Measurements from ENCODE around the gene XYLB. TPM values are rescaled to one million over a fixed set of nuclear protein-coding genes. Genes with fewer than 3 reads are reported as not detected.

XYLB gene
- total and polyA plus RNA-seq, 2 of the 13 experiments (the other 11 are each of a cell fraction or from before 2014, with no cell fraction given), result 25.9 to 30.0 TPM

- H3K9ac ChIP-seq (ENCODE audit: insufficient read depth, low read depth, low read length), result no peak overlapping the region
- H3K9me3 ChIP-seq (ENCODE audit: low read length), result no peaks in the 10 kb centered on the region
- no peaks in the 10 kb centered on the region for H4K20me1 ChIP-seq (ENCODE audit: insufficient read depth, low read length)
- FAIRE-seq, result no peak
- DNase-seq (ENCODE audit: low spot score), result no peak
- H3K4me2 ChIP-seq (ENCODE audit: low read depth, low read length), result no peak overlapping the region
- no peak overlapping the region for H3K4me3 ChIP-seq (replicated peaks in 1 of 3; ENCODE audit: insufficient read depth in 1 of 3, low read depth in 2 of 3, low read length in 3 of 3)
- no peak overlapping the region for H2AFZ ChIP-seq (ENCODE audit: low read length)
- no peaks in the 10 kb centered on the region for H3K79me2 ChIP-seq (ENCODE audit: insufficient read depth, low read length)
- in situ Hi-C loops (cut with HindIII; ENCODE audit: extremely low pct_ligation_motif_present, low pct_unique_long_range_greater_than_20kb), result no loop called here
- H3K4me1 ChIP-seq (ENCODE audit: insufficient read depth, low read length), result peaks cover 13% of the 10 kb centered on the region
- no peak overlapping the region for H3K27ac ChIP-seq (ENCODE audit: extremely low read length, insufficient read depth, low read length)
- ChIA-PET POLR2A (interaction anchor here (0.7 kb wide), 1 partner anchor 35 kb away, joined by 3 read pairs; no protein-coding TSS in a partner anchor), CTCF (ENCODE audit: low intra/inter-chr PET ratio, low total read pairs) (no interaction called here)
- WGBS (ENCODE audit: low lambda C conversion rate), result 48% methylated on average over 3 of the region's 3 CpGs
- no peak for TF ChIP-seq MTERF4 (CRISPR knock-in tag; IDR thresholded peaks at IDR 0.05)
- no peak for TF ChIP-seq GPBP1L1 (CRISPR knock-in tag; IDR thresholded peaks at IDR 0.05)
- no peak for ATAC-seq
- H3K27me3 ChIP-seq (ENCODE audit: control insufficient read depth in 1 of 2, insufficient read depth in 2 of 2, low read length in 2 of 2), result peaks cover 0 to 11% of the 10 kb centered on the region in 2 experiments; a peak in 2 of 5 replicates
- BruUV-seq (replicated peaks), result no TSS peak
- intact Hi-C loops (cut with micrococcal nuclease; ENCODE audit: unreplicated experiment), result no loop called here
- H3K36me3 ChIP-seq (replicated peaks in 1 of 2; ENCODE audit: control insufficient read depth in 1 of 2, insufficient read depth in 2 of 2, low read length in 2 of 2), result no peaks in the 10 kb centered on the region
These were observed 14.4 kb upstream of the XYLB start for GRCh38 chr3:38332201-38332600.

- Histone ChIP-seq H3K4me1 (ENCODE audit: insufficient read depth, low read length) (peaks cover 21% of the 10 kb centered on the region), H3K4me2 (ENCODE audit: low read depth, low read length) (no peak overlapping the region), H2AFZ (ENCODE audit: low read length) (no peak overlapping the region), H3K79me2 (ENCODE audit: insufficient read depth, low read length) (no peaks in the 10 kb centered on the region), H3K27ac (ENCODE audit: extremely low read length, insufficient read depth, low read length) (no peak overlapping the region), H3K4me3 (replicated peaks in 1 of 3; ENCODE audit: insufficient read depth in 1 of 3, low read depth in 2 of 3, low read length in 3 of 3) (no peak overlapping the region), H3K27me3 (ENCODE audit: control insufficient read depth in 1 of 2, insufficient read depth in 2 of 2, low read length in 2 of 2) (peaks cover 0 to 11% of the 10 kb centered on the region in 2 experiments; a peak in 2 of 5 replicates), H4K20me1 (ENCODE audit: insufficient read depth, low read length) (no peaks in the 10 kb centered on the region), H3K9me3 (ENCODE audit: low read length) (no peaks in the 10 kb centered on the region), H3K9ac (ENCODE audit: insufficient read depth, low read depth, low read length) (no peak overlapping the region), H3K36me3 (replicated peaks in 1 of 2; ENCODE audit: control insufficient read depth in 1 of 2, insufficient read depth in 2 of 2, low read length in 2 of 2) (no peaks in the 10 kb centered on the region)
- ATAC-seq, result peak; percentile 67
- no peak for DNase-seq (ENCODE audit: low spot score)
- 16% methylated on average over 5 of the region's 5 CpGs for WGBS (ENCODE audit: low lambda C conversion rate)
- ChIA-PET POLR2A (no interaction called here), CTCF (ENCODE audit: low intra/inter-chr PET ratio, low total read pairs) (no interaction called here)
- FAIRE-seq, result no peak
- TF ChIP-seq TRIM24 (CRISPR knock-in tag; IDR thresholded peaks at IDR 0.05), result no peak
- TF ChIP-seq ZNF841 (CRISPR knock-in tag; IDR thresholded peaks at IDR 0.05; ENCODE audit: borderline replicate concordance), result no peak
- TF ChIP-seq REPIN1 (CRISPR knock-in tag; IDR thresholded peaks at IDR 0.05; ENCODE audit: borderline replicate concordance, low read depth), result no peak
- TF ChIP-seq PPARG (CRISPR knock-in tag; conservative IDR thresholded peaks at IDR 0.05), result no peak
- TF ChIP-seq SP5 (CRISPR knock-in tag; IDR thresholded peaks at IDR 0.05; ENCODE audit: borderline replicate concordance, low read depth), result no peak
- TF ChIP-seq U2AF2 (IDR thresholded peaks at IDR 0.05; ENCODE audit: low read depth, low read length), result no peak
- TF ChIP-seq ZMYM2 (CRISPR knock-in tag; IDR thresholded peaks at IDR 0.05), result no peak
- TF ChIP-seq CCAR2 (optimal IDR thresholded peaks at IDR 0.05; ENCODE audit: low read depth, low read length), result no peak
- no peak for TF ChIP-seq ZNF629 (CRISPR knock-in tag; conservative IDR thresholded peaks at IDR 0.05)
- no peak for TF ChIP-seq TARDBP (CRISPR knock-in tag; IDR thresholded peaks at IDR 0.05)
- no peak for TF ChIP-seq ZBTB7A (CRISPR knock-in tag; IDR thresholded peaks at IDR 0.05)
- TF ChIP-seq ATF4 (CRISPR knock-in tag; IDR thresholded peaks at IDR 0.05), result no peak
- BruUV-seq (replicated peaks), result no TSS peak
- intact Hi-C loops (cut with micrococcal nuclease; ENCODE audit: unreplicated experiment) (no loop called here), in situ Hi-C loops (cut with HindIII; ENCODE audit: extremely low pct_ligation_motif_present, low pct_unique_long_range_greater_than_20kb) (no loop called here)
These were observed 12.2 kb upstream of the XYLB start for GRCh38 chr3:38334142-38335055.

Measured in HepG2 (cell line).